Astrocyte of the cerebellum (primary cell): ENCODE data around the gene CSTF1.
"Not testable (repeated sequence)": the region's sequence is repeated elsewhere in the genome, so short reads cannot be mapped to it uniquely, and the experiment has no call there.

Experiments used
- DNase-seq: peaks from one replicate; pipeline ENCODE4 v3.0.0-alpha.2; 2011; ENCODE audit warnings: low read depth
- H3K4me3 ChIP-seq: 2 replicates; pipeline ENCODE4 v1.5.1; 2011; ENCODE audit warnings: mild to moderate bottlenecking, low read depth, low read length, moderate library complexity
- CTCF ChIP-seq: IDR thresholded peaks from 2 replicates; pipeline ENCODE4 v1.5.1; 2012; ENCODE audit warnings: low read length, low read depth, moderate library complexity, mild to moderate bottlenecking; ENCODE audit errors: missing control alignments
- in situ Hi-C: cut with HindIII; loops from 2 replicates; pipeline ENCODE4 v1.10.0; 2017; ENCODE audit warnings: low sequenced_read_pairs

The CSTF1 gene

GRCh38 chr20:56389807-56390206 is 2.6 kb upstream of the CSTF1 start:
- in situ Hi-C loops = no loop called here
- TF ChIP-seq CTCF = no peak
- no peak overlapping the region for H3K4me3 ChIP-seq
- DNase-seq = no peak

- in situ Hi-C loops, H3K4me3 ChIP-seq, DNase-seq: not testable (repeated sequence)
Observed at GRCh38 chr20:56390396-56390795, 2.0 kb upstream of the CSTF1 start.

GRCh38 chr20:56391037-56391436 is 1.4 kb upstream of the CSTF1 start:
- peak overlapping the region; percentile 85 for H3K4me3 ChIP-seq
- DNase-seq = no peak
- in situ Hi-C loops = no loop called here
- TF ChIP-seq CTCF = no peak

- in situ Hi-C loops = no loop called here
- no peak for DNase-seq
- H3K4me3 ChIP-seq = peak overlapping the region; percentile 85
Observed at GRCh38 chr20:56391596-56392131, 781 bp upstream of the CSTF1 start.

GRCh38 chr20:56392881-56393482 is 537 bp downstream of the CSTF1 start:
- no peak for TF ChIP-seq CTCF
- in situ Hi-C loops = no loop called here
- DNase-seq = no peak
- H3K4me3 ChIP-seq = peak overlapping the region; percentile 85

More at GRCh38 chr20:56391596-56392131, 781 bp upstream of the CSTF1 start:
- TF ChIP-seq CTCF = no peak

GRCh38 chr20:56393653-56394052 is 1.2 kb downstream of the CSTF1 start:
- no peak for TF ChIP-seq CTCF
- DNase-seq = no peak
- in situ Hi-C loops = no loop called here
- peak overlapping the region; percentile 85 for H3K4me3 ChIP-seq

- in situ Hi-C loops = no loop called here
- no peak for TF ChIP-seq CTCF
- DNase-seq = no peak
- H3K4me3 ChIP-seq = no peak overlapping the region
Observed at GRCh38 chr20:56395166-56395565, 2.7 kb downstream of the CSTF1 start.
